DMS79 (cell line): Measurements from ENCODE around the gene CRTC1.

Experiments used
- DNase-seq: peaks from one replicate; lab custom pipeline; 2025; lab: John Stamatoyannopoulos, UW

CRTC1 gene

GRCh38 chr19:18782559-18783225, 99.2 kb downstream of the CRTC1 start:
- no peak for DNase-seq

DNA sequence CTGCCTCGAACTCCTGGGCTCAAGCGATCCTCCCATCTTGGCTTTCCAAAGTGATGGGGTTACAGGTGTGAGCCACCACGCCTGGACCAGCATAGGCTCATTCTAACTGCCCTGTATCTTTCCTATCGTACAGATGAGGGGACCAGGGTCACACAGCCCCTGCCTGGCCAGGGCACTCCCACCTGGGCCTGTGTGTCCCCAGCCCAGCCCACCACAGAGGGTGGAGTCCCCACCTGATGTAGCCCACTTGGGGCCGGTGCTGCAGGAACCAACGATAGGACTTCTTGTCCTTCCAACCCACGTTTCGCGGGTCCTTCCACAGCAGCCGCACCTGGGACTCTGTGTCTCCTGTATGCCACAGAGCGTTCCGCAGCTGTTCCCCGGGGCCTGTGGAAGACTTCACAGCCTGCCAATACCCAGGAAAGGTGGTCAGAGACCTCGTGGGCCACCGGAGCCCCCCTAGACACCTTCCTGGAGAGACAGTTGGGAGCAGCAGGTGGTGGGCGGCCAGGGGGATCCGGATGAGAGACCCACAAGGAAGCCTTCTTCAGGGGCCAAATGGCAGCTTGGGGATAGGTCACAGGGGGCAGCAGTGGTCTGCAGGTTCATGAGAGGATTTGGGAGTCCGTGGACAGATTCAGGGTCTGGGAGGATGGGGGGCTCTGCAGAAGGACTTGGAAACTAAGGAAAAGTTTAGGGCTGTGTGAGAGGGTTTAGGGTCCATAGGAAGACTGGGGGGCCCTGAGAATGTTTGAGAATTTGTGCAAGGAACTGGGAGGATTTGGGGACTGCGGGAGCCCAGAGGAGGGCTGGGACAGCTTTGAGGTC, 100.7 kb downstream of the CRTC1 start:
- DNase-seq, result no peak

GRCh38 chr19:18784786-18785120, 101.3 kb downstream of the CRTC1 start:
- no peak for DNase-seq

GRCh38 chr19:18785179-18786124, 102.0 kb downstream of the CRTC1 start:
- DNase-seq, result no peak

DNA sequence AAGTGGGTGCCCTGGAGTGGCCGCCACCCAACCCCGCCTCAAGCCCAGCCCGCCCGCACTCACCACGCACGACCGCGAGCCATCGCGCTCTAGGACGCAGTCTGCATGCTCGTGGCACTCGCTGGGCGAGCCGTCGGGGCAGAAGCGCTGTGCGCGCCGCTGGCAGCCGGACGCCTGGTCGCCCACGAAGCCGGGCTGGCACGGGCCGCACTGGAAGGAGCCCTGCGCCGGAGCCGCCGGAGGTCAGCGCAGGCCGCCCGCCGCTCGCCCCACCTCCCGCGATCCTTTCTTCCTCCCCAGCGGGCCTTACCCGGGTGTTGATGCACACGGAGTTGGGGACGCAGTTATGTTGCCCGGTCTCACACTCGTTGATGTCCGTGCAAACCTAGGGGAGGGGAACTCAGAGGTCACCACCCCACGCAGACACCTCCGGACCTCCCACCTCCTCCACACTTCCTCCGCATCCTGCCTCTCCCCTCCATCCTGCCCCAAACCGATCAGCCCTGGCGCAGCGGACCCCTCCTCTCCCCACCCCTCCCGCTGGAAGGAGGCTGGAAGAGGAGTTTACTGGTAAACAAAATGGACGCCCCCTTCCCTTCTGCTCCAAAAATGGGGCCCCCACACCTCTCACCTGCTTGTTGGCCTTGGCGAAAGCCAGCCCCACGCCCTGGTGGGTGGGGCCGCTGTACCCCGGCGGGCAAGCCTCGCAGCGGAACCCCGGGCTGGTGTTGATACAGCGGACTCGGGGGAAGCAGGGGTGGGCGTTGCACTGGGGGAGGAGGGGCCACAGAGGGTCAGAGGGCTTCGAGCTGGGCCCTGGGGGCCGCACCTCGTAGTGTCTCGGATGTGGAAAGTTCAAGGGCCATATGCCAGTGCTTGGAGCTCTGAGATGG, 105.3 kb downstream of the CRTC1 start:
- DNase-seq, result no peak

DNA sequence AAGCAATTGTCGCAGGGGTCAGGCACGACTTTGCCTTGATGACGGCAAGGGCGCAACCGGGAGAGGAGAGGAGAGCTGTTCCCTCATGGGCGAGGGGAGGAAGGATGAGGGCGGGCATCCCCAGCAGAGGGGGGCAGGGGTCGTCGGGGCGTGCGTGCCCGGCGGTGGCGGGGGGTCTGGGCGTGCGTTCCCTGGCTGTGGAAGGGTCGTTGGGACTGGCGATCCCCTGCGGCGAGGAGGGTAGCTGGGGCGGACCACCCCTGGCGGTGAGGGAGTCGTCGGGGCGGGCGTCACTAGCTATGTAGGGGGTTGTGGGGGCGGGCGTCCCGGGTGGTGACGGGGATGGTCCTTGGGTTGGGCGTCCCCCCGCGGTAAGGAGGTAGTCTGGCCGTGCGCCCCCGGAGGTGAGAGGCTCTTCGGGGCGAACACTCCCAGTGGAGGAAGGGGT, 106.0 kb downstream of the CRTC1 start:
- DNase-seq, result no peak

DNA sequence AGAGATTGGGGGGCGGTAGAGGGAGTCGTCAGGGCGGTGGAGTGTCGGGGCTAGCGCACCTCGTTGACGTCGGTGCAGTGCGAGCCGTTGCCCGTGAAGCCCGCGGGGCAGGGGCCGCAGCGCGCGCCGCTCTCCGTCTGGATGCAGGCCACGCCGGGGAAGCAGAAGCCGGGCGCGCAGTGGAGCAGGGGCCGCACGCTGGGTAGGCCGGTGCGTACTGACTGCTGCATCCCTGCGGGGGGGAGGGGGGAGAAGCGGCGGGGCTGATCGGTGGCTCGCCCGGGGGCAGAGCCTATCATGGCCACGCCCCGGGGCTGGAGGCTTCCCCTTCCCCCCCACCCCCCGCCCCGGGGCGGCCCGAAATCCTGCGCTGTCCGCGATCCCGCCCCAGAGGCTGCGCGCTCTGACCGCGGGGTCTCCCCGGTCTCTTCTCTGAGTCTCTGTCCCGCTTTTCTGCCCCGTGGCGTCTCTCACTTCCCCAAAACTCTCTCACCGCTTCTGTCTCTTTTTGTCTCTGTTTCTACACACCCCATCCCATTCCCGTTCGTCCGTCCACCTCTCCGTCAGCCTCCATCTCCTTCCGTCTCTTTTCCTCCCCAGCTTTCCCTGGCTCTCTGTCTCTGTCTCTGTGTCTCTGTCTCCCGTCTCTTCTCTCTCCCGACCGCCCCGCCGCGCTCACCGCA, 106.5 kb downstream of the CRTC1 start:
- peak; percentile 12 for DNase-seq

- no peak for DNase-seq
Measured at GRCh38 chr19:18790566-18791314, 107.3 kb downstream of the CRTC1 start, which contains the start of gene COMP. TSS of gene COMP (minus strand) at chr19:18791305. CDS start at chr19:18791269, 36 bp downstream.

DNA sequence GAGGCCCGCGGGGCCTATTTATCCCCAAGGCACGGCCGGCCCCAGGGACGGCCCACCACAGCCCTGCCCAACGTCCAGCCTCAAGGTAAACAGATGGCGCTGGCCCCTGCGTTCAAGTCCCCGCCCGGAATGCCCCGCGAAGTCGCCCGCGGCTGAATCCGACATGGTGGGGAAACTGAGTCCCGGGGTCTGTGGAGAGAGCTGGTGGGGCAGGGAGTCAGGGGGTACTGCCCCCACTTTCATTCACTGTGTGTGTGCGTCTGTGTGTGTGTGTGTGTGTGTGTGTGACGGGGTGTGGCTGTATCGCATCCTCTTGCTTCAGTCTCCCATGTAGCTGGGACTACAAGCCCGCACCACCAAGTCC, 107.8 kb downstream of the CRTC1 start:
- no peak for DNase-seq

GRCh38 chr19:18792661-18793060, 109.2 kb downstream of the CRTC1 start:
- no peak for DNase-seq

GRCh38 chr19:18793144-18794028, 109.9 kb downstream of the CRTC1 start:
- no peak for DNase-seq

GRCh38 chr19:18794029-18794313, 110.5 kb downstream of the CRTC1 start:
- DNase-seq, result no peak

GRCh38 chr19:18794692-18795091, 111.2 kb downstream of the CRTC1 start:
- DNase-seq, result no peak

DNA sequence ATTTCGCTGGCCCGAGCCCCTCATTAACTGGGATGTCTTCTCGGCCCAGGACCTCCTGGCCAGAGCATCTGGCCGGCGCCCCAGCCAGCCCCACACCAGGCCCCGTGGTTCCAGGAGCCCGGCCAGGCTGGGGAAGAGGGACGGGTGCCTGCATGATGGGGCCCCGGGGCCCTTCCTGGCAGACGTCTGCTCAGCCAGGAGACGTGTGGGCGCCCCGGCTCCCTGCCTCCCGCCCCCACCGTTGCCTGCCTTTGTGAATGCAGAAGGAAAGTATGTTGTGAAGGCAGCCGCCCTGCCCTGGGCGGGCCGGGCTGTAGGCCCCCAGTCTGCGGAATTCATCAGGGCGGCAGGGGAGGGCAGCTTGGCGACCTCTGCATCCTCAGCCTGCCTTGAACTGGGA, 112.1 kb downstream of the CRTC1 start:
- no peak for DNase-seq

DNA sequence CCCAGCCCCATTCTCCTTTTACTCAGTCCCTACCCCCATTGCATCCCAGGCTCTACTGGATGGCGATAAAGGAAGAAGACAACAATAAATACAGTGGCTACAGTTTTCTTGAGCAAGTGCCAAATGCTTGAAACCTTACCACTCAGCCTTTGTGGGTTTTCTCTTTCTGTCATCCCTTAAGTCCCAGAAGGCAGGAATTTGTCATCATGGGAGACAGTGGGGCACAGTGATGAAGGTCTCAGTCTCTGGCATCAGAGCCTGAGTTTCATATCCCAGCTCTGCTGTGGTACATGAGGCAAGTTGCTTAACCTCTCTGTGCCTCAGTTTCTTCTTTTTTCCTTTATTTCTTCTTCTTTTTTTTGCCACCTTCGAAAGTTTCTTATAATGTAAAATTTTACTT, 112.8 kb downstream of the CRTC1 start:
- no peak for DNase-seq

GRCh38 chr19:18798384-18799352, 115.2 kb downstream of the CRTC1 start:
- no peak for DNase-seq

DNA sequence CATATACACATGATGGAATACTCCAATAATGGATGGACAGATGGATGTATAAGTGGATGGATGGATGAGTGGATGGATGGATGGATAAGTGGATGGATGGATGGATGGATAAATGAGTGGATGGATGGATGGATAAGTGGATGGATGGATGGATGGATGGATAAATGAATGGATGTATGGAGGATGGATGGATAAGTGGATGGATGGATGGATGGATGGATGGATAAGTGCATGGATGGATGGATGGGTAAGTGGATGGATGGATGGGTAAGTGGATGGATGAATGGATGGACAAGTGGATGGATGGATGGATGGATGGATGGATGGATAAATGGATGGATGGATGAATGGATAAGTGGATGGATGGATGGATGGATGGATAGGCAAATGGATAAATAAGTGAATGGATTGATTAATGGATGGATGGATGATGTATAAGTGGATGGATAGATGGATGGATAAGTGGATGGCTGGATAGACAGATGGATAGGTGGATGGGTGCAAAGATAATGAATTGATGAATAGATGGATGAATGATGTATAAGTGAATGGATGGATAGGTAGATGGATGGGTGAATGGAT, 116.0 kb downstream of the CRTC1 start:
- no peak for DNase-seq

- no peak for DNase-seq
Measured at GRCh38 chr19:18800079-18800478, 116.6 kb downstream of the CRTC1 start.
